Osteocyte (in vitro differentiated cells): ENCODE results near the gene ZNF593OS. TPM values are rescaled to one million over a fixed set of nuclear protein-coding genes. Genes with fewer than 3 reads are reported as not detected.
A peak's percentile ranks its signal among the peaks of the same experiment; 100 is the strongest.

Experiments used
- DNase-seq: peaks from one replicate; pipeline ENCODE4 v3.0.0; 2021; ENCODE audit warnings: mixed read lengths; ENCODE audit not compliant: unreplicated experiment; ENCODE audit errors: extremely low spot score
- H3K27ac Mint-ChIP-seq: one replicate; pipeline ENCODE4 v1.8.0; 2021; ENCODE audit warnings: mild to moderate bottlenecking, mixed read lengths; ENCODE audit not compliant: unreplicated experiment
- H3K27me3 Mint-ChIP-seq: one replicate; pipeline ENCODE4 v1.8.0; 2021; ENCODE audit warnings: mixed read lengths; ENCODE audit not compliant: unreplicated experiment
- H3K36me3 Mint-ChIP-seq: one replicate; pipeline ENCODE4 v1.8.0; 2021; ENCODE audit warnings: mixed read lengths; ENCODE audit not compliant: unreplicated experiment
- H3K4me1 Mint-ChIP-seq: one replicate; pipeline ENCODE4 v1.8.0; 2021; ENCODE audit warnings: mixed read lengths; ENCODE audit not compliant: unreplicated experiment
- H3K4me3 Mint-ChIP-seq: one replicate; pipeline ENCODE4 v1.8.0; 2021; ENCODE audit warnings: mild to moderate bottlenecking, moderate library complexity, mixed read lengths; ENCODE audit not compliant: unreplicated experiment
- H3K9me3 Mint-ChIP-seq: one replicate; pipeline ENCODE4 v1.8.0; 2021; ENCODE audit warnings: mixed read lengths; ENCODE audit not compliant: unreplicated experiment
- CTCF ChIP-seq: fragments of 200-600 bp; sonication (generic); IDR thresholded peaks from 2 replicates; pipeline ENCODE4 v1.5.0; 2021; ENCODE audit warnings: antibody characterized with exemption, mild to moderate bottlenecking, moderate library complexity
- total RNA-seq: library from RNA; stranded (reverse); gene quantifications from 2 replicates; pipeline ENCODE4 v1.2.1, GENCODE V29; 2021

ZNF593OS gene
- total RNA-seq, 1 donor from 2014 or later, result not detected

DNA sequence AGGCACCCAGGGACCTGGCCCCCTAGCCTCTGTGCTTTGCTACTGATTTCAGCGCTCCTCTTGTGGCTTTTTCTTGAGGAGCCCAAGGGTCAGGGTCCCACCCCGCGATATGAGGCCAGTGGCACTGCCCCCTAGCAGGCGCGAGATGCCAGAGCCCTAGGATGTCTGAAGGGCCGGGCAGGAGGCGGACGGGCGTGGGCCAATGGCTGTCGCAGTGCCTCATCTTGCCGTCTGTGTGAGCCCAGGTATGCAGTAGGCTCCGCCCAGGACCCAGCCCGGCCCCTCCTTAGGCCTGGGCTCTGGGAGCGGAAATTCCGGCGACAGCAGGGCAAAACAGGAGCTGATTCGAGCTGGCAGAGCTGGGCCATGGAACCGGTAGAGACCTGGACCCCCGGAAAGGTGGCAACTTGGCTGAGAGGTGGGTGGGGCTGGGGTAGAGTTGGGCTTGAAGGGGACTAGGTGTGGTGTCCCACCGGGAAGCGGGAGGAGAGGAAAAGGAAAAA, 5.6 kb upstream of the ZNF593OS start, which contains the start of gene CNKSR1:
Gene CNKSR1, plus strand, starts transcription at position 310 of the 503 bp plus-strand sequence. Its CDS starts 57 bp downstream, at position 367.
- no peak for DNase-seq
- TF ChIP-seq CTCF, result no peak
- H3K27ac Mint-ChIP-seq, result peak within 1 kb of the TSS; percentile 18
- H3K36me3 Mint-ChIP-seq, result no peaks in the 10 kb centered on the region
- H3K4me1 Mint-ChIP-seq, result peaks cover 5% of the 10 kb centered on the region
- H3K9me3 Mint-ChIP-seq, result no peaks in the 10 kb centered on the region
- no peaks in the 10 kb centered on the region for H3K27me3 Mint-ChIP-seq
- no peak within 1 kb of the TSS for H3K4me3 Mint-ChIP-seq

DNA sequence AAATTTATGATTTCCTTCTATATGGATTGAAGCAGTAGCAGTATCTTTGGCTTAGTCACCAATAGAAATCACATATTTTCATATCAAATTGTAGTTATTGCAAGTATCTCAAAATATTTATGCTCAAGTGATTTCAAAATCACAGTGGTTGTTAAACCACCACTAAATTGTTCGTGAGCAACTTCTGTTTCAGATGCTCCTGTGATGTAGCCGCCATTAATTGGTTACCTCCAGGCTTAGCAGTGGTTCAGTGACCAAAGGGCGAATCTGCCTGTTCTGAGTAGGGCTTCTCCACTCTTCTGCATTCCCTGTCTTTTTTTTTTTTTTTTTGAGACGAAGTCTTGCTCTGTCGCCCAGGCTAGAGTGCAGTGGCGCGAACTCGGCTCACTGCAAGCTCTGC, 3.7 kb upstream of the ZNF593OS start:
- peaks cover 7% of the 10 kb centered on the region for H3K4me1 Mint-ChIP-seq
- no peaks in the 10 kb centered on the region for H3K9me3 Mint-ChIP-seq
- no peaks in the 10 kb centered on the region for H3K36me3 Mint-ChIP-seq
- no peak for TF ChIP-seq CTCF
- no peak for DNase-seq
- H3K27ac Mint-ChIP-seq, result no peak overlapping the region
- no peaks in the 10 kb centered on the region for H3K27me3 Mint-ChIP-seq
- no peak overlapping the region for H3K4me3 Mint-ChIP-seq

- no peak for DNase-seq
- Mint-ChIP-seq H3K4me1 (peaks cover 8% of the 10 kb centered on the region), H3K27ac (peak overlapping the region; percentile 86), H3K4me3 (peak overlapping the region; percentile 88), H3K9me3 (no peaks in the 10 kb centered on the region), H3K27me3 (no peaks in the 10 kb centered on the region), H3K36me3 (no peaks in the 10 kb centered on the region)
- no peak for TF ChIP-seq CTCF
These were observed 1.2 kb downstream of the ZNF593OS start for GRCh38 chr1:26170472-26170821.

GRCh38 chr1:26169669-26170471, 1.8 kb downstream of the ZNF593OS start, which contains the start of gene ZNF593:
TSS of gene ZNF593 (plus strand) at chr1:26169908. CDS start at chr1:26169984, 76 bp downstream.
- H3K4me1 Mint-ChIP-seq, result peaks cover 13% of the 10 kb centered on the region

More at GRCh38 chr1:26169669-26170471, 1.8 kb downstream of the ZNF593OS start, which contains the start of gene ZNF593:
- no peaks in the 10 kb centered on the region for H3K27me3 Mint-ChIP-seq
- H3K9me3 Mint-ChIP-seq, result no peaks in the 10 kb centered on the region
- H3K27ac Mint-ChIP-seq, result peak within 1 kb of the TSS; percentile 86
- H3K36me3 Mint-ChIP-seq, result no peaks in the 10 kb centered on the region
- peak within 1 kb of the TSS; percentile 88 for H3K4me3 Mint-ChIP-seq
- DNase-seq, result peak; percentile 97
- peak; percentile 89 for TF ChIP-seq CTCF
